ENCODE measurements around the gene SLC35A5. TPM values are rescaled to one million over a fixed set of nuclear protein-coding genes. Genes with fewer than 3 reads are reported as not detected.

Gene SLC35A5
- total and polyA plus RNA-seq, 9 of the 15 experiments (the other 6 are each of a cell fraction or from before 2014, with no cell fraction given), result 4.0 to 13.0 (median 9.7) TPM

DNA sequence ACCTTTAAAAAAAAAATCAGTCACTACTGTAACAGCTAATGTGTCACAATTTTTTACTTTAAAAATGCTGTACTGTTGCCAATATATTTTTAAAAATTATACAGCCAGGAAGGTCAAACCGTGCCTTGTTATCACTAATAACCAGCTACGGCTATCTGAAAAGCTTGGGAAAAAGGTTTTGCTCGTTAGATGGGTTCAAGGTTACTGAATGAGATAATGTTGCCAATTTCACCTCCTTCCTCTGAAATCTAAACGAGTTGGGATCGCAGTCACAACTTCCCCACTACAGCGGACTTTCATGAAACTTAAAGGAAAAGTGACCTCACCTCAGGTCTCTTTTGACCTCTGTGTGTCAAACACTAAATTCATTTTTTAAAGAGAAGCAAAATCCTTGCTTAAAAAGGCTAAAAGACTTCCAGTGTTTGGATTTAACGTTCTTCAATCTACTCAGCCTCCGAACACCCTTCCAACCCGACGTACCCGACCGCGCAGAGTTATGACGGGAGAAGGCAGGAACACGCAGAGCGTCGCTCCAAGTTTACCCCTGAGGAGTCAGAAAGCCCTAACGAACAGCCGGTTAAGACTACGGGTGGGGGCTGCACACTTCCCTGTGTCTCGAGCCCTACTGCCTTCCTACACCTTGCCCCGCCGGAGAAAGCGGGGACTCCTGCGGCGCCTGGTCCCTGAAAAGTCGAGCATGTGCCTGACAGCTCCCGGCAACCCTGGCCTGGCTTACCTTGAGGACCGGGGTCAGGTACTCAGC, 943 bp upstream of the SLC35A5 start:
- H2AFZ ChIP-seq (ENCODE audit: low read depth, low read length), result peak overlapping the region; percentile 100
- peaks cover 48% of the 10 kb centered on the region for H3K79me2 ChIP-seq (ENCODE audit: control insufficient read depth, insufficient read depth, low read length)
- 0% methylated on average over 20 of the region's 29 CpGs for WGBS (ENCODE audit: insufficient coverage, low coverage, missing lambda C conversion rate)
- no peaks in the 10 kb centered on the region for H3K9me3 ChIP-seq (replicated peaks; ENCODE audit: control insufficient read depth, insufficient read depth, low read depth, low read length)
- peak overlapping the region; percentile 77 for H3K4me3 ChIP-seq
- peak overlapping the region; percentile 98 for H3K27ac ChIP-seq (ENCODE audit: extremely low read depth, low read depth, low read length)
- peak overlapping the region; percentile 95 for H3K4me2 ChIP-seq (ENCODE audit: insufficient read depth, low read length)
- H4K20me1 ChIP-seq (replicated peaks; ENCODE audit: control insufficient read depth, insufficient read depth, low read length), result no peaks in the 10 kb centered on the region
- intact Hi-C loops (cut with micrococcal nuclease) (no loop called here), in situ Hi-C loops (cut with MboI) (no loop called here)
- DNase-seq (ENCODE audit: extremely low read depth in 1 of 4, low spot score in 3 of 4) (peak in 3 of 4 experiments; percentile 8 to 82 (median 51)), ATAC-seq (peak; percentile 71), FAIRE-seq (peak; percentile 68)
- peaks cover 0 to 5% of the 10 kb centered on the region in 2 experiments; a peak in 3 of 5 replicates for H3K4me1 ChIP-seq (replicated peaks in 1 of 2; ENCODE audit: control insufficient read depth in 2 of 2, insufficient read depth in 2 of 2, low read length in 2 of 2)
- H3K9ac ChIP-seq (ENCODE audit: insufficient read depth in 1 of 2, low read depth in 2 of 2, low read length in 2 of 2), result peak overlapping the region; percentile 83 to 96
- H3K9me1 ChIP-seq (ENCODE audit: control insufficient read depth, insufficient read depth, low read length), result no peaks in the 10 kb centered on the region
- ChIA-PET POLR2A (no interaction called here), CTCF (ENCODE audit: low intra/inter-chr PET ratio) (no interaction called here)
- peaks cover 17% of the 10 kb centered on the region; the same call in 1 of the 3 replicates for H3K36me3 ChIP-seq (ENCODE audit: control insufficient read depth, insufficient read depth, low read length)
- H3K27me3 ChIP-seq (ENCODE audit: control insufficient read depth in 2 of 2, insufficient read depth in 2 of 2, low read length in 2 of 2), result no peaks in the 10 kb centered on the region
- BruUV-seq (replicated peaks), result TSS peak; percentile 47
- no peak for TF ChIP-seq XRCC3 (IDR thresholded peaks at IDR 0.05)
- no peak for TF ChIP-seq KDM2B (CRISPR knock-in tag; IDR thresholded peaks at IDR 0.05)
- TF ChIP-seq C11orf30 (IDR thresholded peaks at IDR 0.05; ENCODE audit: low read depth), result peak; percentile 59
- TF ChIP-seq, protein P1, sequence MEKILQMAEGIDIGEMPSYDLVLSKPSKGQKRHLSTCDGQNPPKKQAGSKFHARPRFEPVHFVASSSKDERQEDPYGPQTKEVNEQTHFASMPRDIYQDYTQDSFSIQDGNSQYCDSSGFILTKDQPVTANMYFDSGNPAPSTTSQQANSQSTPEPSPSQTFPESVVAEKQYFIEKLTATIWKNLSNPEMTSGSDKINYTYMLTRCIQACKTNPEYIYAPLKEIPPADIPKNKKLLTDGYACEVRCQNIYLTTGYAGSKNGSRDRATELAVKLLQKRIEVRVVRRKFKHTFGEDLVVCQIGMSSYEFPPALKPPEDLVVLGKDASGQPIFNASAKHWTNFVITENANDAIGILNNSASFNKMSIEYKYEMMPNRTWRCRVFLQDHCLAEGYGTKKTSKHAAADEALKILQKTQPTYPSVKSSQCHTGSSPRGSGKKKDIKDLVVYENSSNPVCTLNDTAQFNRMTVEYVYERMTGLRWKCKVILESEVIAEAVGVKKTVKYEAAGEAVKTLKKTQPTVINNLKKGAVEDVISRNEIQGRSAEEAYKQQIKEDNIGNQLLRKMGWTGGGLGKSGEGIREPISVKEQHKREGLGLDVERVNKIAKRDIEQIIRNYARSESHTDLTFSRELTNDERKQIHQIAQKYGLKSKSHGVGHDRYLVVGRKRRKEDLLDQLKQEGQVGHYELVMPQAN (IDR thresholded peaks at IDR 0.05; ENCODE audit: borderline replicate concordance), result peak; percentile 27; the same call in 1 of the 2 replicates
- peak; percentile 20; the same call in 1 of the 2 replicates for TF ChIP-seq MYC (IDR thresholded peaks at IDR 0.05; ENCODE audit: low read depth, low read length)
- no peak for TF ChIP-seq MYC (CRISPR knock-in tag; IDR thresholded peaks at IDR 0.05; ENCODE audit: borderline replicate concordance, low read depth)
- TF ChIP-seq ILF3 (IDR thresholded peaks at IDR 0.05; ENCODE audit: borderline replicate concordance), result 0 out of 2 replicates have a peak, but pooled peaks have one; percentile 23
- TF ChIP-seq ELF2 (CRISPR knock-in tag; IDR thresholded peaks at IDR 0.05), result no peak
- TF ChIP-seq MTA1 (IDR thresholded peaks at IDR 0.05; ENCODE audit: borderline replicate concordance), result peak; percentile 95
- no peak for TF ChIP-seq TRIM24 (IDR thresholded peaks at IDR 0.05)
- 0 out of 2 replicates have a peak, but pooled peaks have one; percentile 11 for TF ChIP-seq PML (IDR thresholded peaks at IDR 0.05; ENCODE audit: low read length)
- no peak for TF ChIP-seq ZNF589 (CRISPR knock-in tag; IDR thresholded peaks at IDR 0.05; ENCODE audit: low read depth)
- TF ChIP-seq, protein P2, sequence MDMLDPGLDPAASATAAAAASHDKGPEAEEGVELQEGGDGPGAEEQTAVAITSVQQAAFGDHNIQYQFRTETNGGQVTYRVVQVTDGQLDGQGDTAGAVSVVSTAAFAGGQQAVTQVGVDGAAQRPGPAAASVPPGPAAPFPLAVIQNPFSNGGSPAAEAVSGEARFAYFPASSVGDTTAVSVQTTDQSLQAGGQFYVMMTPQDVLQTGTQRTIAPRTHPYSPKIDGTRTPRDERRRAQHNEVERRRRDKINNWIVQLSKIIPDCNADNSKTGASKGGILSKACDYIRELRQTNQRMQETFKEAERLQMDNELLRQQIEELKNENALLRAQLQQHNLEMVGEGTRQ (CRISPR knock-in tag; IDR thresholded peaks at IDR 0.05), result no peak
- TF ChIP-seq CSDE1 (IDR thresholded peaks at IDR 0.05), result peak in 1 of 2 experiments; percentile 56; a peak in 1 of 4 replicates
- TF ChIP-seq FOXM1 (IDR thresholded peaks at IDR 0.05; ENCODE audit: low read depth), result peak; percentile 21; the same call in 1 of the 2 replicates
- no peak for TF ChIP-seq FOXM1 (CRISPR knock-in tag; IDR thresholded peaks at IDR 0.05; ENCODE audit: low read depth)
- peak; percentile 27 for TF ChIP-seq TAF9B (IDR thresholded peaks at IDR 0.05; ENCODE audit: partially characterized antibody)
- peak; percentile 34 for TF ChIP-seq POLR2A (conservative IDR thresholded peaks at IDR 0.05)
- TF ChIP-seq ARID1B (IDR thresholded peaks at IDR 0.05), result no peak
- TF ChIP-seq, protein P3, sequence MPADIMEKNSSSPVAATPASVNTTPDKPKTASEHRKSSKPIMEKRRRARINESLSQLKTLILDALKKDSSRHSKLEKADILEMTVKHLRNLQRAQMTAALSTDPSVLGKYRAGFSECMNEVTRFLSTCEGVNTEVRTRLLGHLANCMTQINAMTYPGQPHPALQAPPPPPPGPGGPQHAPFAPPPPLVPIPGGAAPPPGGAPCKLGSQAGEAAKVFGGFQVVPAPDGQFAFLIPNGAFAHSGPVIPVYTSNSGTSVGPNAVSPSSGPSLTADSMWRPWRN (IDR thresholded peaks at IDR 0.05; ENCODE audit: low read depth), result no peak
- no peak for TF ChIP-seq NR2C2 (CRISPR knock-in tag; IDR thresholded peaks at IDR 0.05)
- TF ChIP-seq NR2C2 (tag; IDR thresholded peaks at IDR 0.05), result peak; percentile 73

Measured in K562 (cell line).